MM.1S (cell line): ENCODE results near the gene CIB4.

ENCODE experiments used
- DNase-seq: peaks from one replicate; pipeline ENCODE4 v3.0.0-alpha.2; 2015
- H2AFZ ChIP-seq: fragments of 300-600 bp; sonication (generic); 2 replicates; pipeline ENCODE4 v1.6.0; 2016; ENCODE audit warnings: antibody characterized with exemption, low read length
- H3F3A ChIP-seq: fragments of 300-600 bp; sonication (generic); 2 replicates; pipeline ENCODE4 v1.6.1; 2016; ENCODE audit warnings: mild to moderate bottlenecking, antibody characterized with exemption, low read length, moderate library complexity, mixed read lengths; ENCODE audit not compliant: insufficient read depth
- H3K27ac ChIP-seq: fragments of 300-600 bp; sonication (generic); 2 replicates; pipeline ENCODE4 v1.5.1; 2016; ENCODE audit warnings: mild to moderate bottlenecking, low read length
- H3K27me3 ChIP-seq: fragments of 300-600 bp; sonication (generic); replicated peaks from 2 replicates; pipeline ENCODE4 v1.6.0; 2016; ENCODE audit warnings: low read length; ENCODE audit not compliant: insufficient read depth
- H3K36me3 ChIP-seq: fragments of 300-600 bp; sonication (generic); replicated peaks from 2 replicates; pipeline ENCODE4 v1.6.1; 2016; ENCODE audit warnings: mild to moderate bottlenecking, low read length, mixed read lengths; ENCODE audit not compliant: insufficient read depth
- H3K4me1 ChIP-seq: fragments of 300-600 bp; sonication (generic); 2 replicates; pipeline ENCODE4 v1.6.1; 2016; ENCODE audit warnings: low read length, mixed read lengths
- H3K4me2 ChIP-seq: fragments of 300-600 bp; sonication (generic); 2 replicates; pipeline ENCODE4 v1.6.0; 2016; ENCODE audit warnings: low read depth, low read length
- H3K4me3 ChIP-seq: fragments of 300-600 bp; sonication (generic); 2 replicates; pipeline ENCODE4 v1.5.1; 2016; ENCODE audit warnings: low read length, mixed read lengths
- H3K79me2 ChIP-seq: fragments of 300-600 bp; sonication (generic); 2 replicates; pipeline ENCODE4 v1.6.1; 2016; ENCODE audit warnings: mixed run types, low read length, mixed read lengths
- H3K9ac ChIP-seq: fragments of 300-600 bp; sonication (generic); 2 replicates; pipeline ENCODE4 v1.6.1; 2016; ENCODE audit warnings: low read length, mixed read lengths
- H3K9me2 ChIP-seq: fragments of 300-600 bp; sonication (generic); replicated peaks from 2 replicates; pipeline ENCODE4 v1.6.1; 2016; ENCODE audit warnings: mild to moderate bottlenecking, low read length, mixed read lengths; ENCODE audit not compliant: insufficient read depth
- H3K9me3 ChIP-seq: fragments of 300-600 bp; sonication (generic); replicated peaks from 2 replicates; pipeline ENCODE4 v1.6.1; 2016; ENCODE audit warnings: mild to moderate bottlenecking, low read length, mixed read lengths; ENCODE audit not compliant: insufficient read depth
- H4K20me1 ChIP-seq: fragments of 300-600 bp; sonication (generic); 2 replicates; pipeline ENCODE4 v1.6.1; 2016; ENCODE audit warnings: mild to moderate bottlenecking, low read length, moderate library complexity, mixed read lengths; ENCODE audit not compliant: insufficient read depth
- CTCF ChIP-seq: fragments of 300-600 bp; sonication (generic); IDR thresholded peaks from 2 replicates; pipeline ENCODE4 v1.5.1; 2016; ENCODE audit warnings: antibody characterized with exemption, low read length, mixed read lengths
- EZH2 ChIP-seq: fragments of 300-600 bp; sonication (generic); optimal IDR thresholded peaks from 2 replicates; pipeline ENCODE3; 2017; ENCODE audit warnings: low read depth, mild to moderate bottlenecking, antibody characterized with exemption, low read length, mixed read lengths
- EZH2phosphoT487 ChIP-seq: fragments of 300-600 bp; sonication (generic); IDR thresholded peaks from 2 replicates; pipeline ENCODE4 v1.6.1; 2018; ENCODE audit warnings: antibody characterized with exemption, low read length

The CIB4 gene

GRCh38 chr2:26575836-26576564, 65.2 kb downstream of the CIB4 start:
- Histone ChIP-seq H3K27me3 (peaks cover 99% of the 10 kb centered on the region), H3K4me1 (no peaks in the 10 kb centered on the region), H3K79me2 (no peaks in the 10 kb centered on the region), H3K4me3 (no peak overlapping the region), H3K4me2 (no peak overlapping the region), H3K27ac (no peak overlapping the region), H3K9me3 (no peaks in the 10 kb centered on the region), H3K36me3 (no peaks in the 10 kb centered on the region), H2AFZ (no peak overlapping the region), H3F3A (no peaks in the 10 kb centered on the region), H4K20me1 (no peaks in the 10 kb centered on the region), H3K9ac (no peak overlapping the region), H3K9me2 (no peaks in the 10 kb centered on the region)
- no peak for DNase-seq
- TF ChIP-seq EZH2 (no peak), CTCF (no peak), EZH2phosphoT487 (no peak)

GRCh38 chr2:26574900-26575560, 66.1 kb downstream of the CIB4 start:
- Histone ChIP-seq H3F3A (no peaks in the 10 kb centered on the region), H3K4me3 (no peak overlapping the region), H3K27ac (no peak overlapping the region), H3K27me3 (peaks cover 99% of the 10 kb centered on the region), H3K36me3 (no peaks in the 10 kb centered on the region), H3K9ac (no peak overlapping the region), H3K9me2 (no peaks in the 10 kb centered on the region), H2AFZ (no peak overlapping the region), H3K79me2 (no peaks in the 10 kb centered on the region), H3K9me3 (no peaks in the 10 kb centered on the region), H4K20me1 (no peaks in the 10 kb centered on the region), H3K4me2 (no peak overlapping the region), H3K4me1 (no peaks in the 10 kb centered on the region)
- DNase-seq, result no peak
- TF ChIP-seq CTCF (no peak), EZH2 (no peak), EZH2phosphoT487 (no peak)

- no peaks in the 10 kb centered on the region for H3K36me3 ChIP-seq
- no peak overlapping the region for H2AFZ ChIP-seq
- no peaks in the 10 kb centered on the region for H3K9me2 ChIP-seq
- H3K79me2 ChIP-seq, result no peaks in the 10 kb centered on the region
- no peaks in the 10 kb centered on the region for H3F3A ChIP-seq
- H3K4me1 ChIP-seq, result no peaks in the 10 kb centered on the region
- peaks cover 99% of the 10 kb centered on the region for H3K27me3 ChIP-seq
- H3K27ac ChIP-seq, result no peak overlapping the region
- TF ChIP-seq EZH2phosphoT487 (no peak), CTCF (no peak), EZH2 (no peak)
- no peak overlapping the region for H3K4me2 ChIP-seq
- DNase-seq, result no peak
- H3K9ac ChIP-seq, result no peak overlapping the region
- no peak overlapping the region for H3K4me3 ChIP-seq
- H3K9me3 ChIP-seq, result no peaks in the 10 kb centered on the region
- no peaks in the 10 kb centered on the region for H4K20me1 ChIP-seq
Measured at GRCh38 chr2:26574066-26574899, 66.9 kb downstream of the CIB4 start.
